Omental fat pad (tissue), 4 donors: ENCODE measurements around the gene COL21A1. TPM values are rescaled to one million over a fixed set of nuclear protein-coding genes. Genes with fewer than 3 reads are reported as not detected.

Experiments
- ATAC-seq: fragments of 150-250 bp; one replicate; pipeline ENCODE4 v1.9.1; 2016; ENCODE audit warnings: mild to moderate bottlenecking, moderate library complexity; ENCODE audit not compliant: low FRiP score
- DNase-seq: peaks from one replicate; pipeline ENCODE4 v3.0.0-alpha.2; 2019; ENCODE audit warnings: low spot score
- total RNA-seq, 4 donors: library from RNA; depleted of rRNA; stranded (reverse); fragments of >200 nt; gene quantifications; one replicate each; pipeline ENCODE4 v1.1.0, GENCODE V29; 2016
- TF ChIP-seq, protein P1 (sequence below), 3 donors: fragments of 450-650 bp; IDR thresholded peaks; one replicate each; pipeline ENCODE4 v1.5.1; 2016 to 2017; ENCODE audit warnings: antibody characterized with exemption in 3 of 3, mild to moderate bottlenecking in 3 of 3, moderate library complexity in 2 of 3

COL21A1 gene
- total RNA-seq, 4 donors from 2014 or later, result 1.1 to 6.9 (median 1.9) TPM

DNA sequence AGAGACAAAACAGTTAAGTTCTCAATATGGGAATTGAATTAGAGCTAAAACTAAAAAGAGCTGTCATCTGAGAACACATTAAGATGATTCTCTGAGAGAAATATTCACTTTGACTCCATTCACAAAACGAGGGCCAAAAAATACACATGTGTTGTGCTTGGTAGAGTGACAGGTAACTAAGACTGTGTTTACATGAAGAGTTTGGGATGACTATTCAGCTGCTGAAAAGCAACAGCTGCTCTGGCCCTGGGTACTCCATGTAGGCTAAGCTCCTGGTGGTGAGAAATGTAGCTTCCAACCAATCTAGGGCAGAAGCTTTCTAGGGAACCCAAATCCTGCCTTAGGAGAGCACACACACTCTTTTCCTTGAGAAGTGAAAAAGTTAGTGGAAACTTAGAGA, 184.5 kb downstream of the COL21A1 start:
- DNase-seq (no peak), ATAC-seq (no peak)
- TF ChIP-seq, protein P1, sequence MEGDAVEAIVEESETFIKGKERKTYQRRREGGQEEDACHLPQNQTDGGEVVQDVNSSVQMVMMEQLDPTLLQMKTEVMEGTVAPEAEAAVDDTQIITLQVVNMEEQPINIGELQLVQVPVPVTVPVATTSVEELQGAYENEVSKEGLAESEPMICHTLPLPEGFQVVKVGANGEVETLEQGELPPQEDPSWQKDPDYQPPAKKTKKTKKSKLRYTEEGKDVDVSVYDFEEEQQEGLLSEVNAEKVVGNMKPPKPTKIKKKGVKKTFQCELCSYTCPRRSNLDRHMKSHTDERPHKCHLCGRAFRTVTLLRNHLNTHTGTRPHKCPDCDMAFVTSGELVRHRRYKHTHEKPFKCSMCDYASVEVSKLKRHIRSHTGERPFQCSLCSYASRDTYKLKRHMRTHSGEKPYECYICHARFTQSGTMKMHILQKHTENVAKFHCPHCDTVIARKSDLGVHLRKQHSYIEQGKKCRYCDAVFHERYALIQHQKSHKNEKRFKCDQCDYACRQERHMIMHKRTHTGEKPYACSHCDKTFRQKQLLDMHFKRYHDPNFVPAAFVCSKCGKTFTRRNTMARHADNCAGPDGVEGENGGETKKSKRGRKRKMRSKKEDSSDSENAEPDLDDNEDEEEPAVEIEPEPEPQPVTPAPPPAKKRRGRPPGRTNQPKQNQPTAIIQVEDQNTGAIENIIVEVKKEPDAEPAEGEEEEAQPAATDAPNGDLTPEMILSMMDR (IDR thresholded peaks at IDR 0.05), result no peak

DNA sequence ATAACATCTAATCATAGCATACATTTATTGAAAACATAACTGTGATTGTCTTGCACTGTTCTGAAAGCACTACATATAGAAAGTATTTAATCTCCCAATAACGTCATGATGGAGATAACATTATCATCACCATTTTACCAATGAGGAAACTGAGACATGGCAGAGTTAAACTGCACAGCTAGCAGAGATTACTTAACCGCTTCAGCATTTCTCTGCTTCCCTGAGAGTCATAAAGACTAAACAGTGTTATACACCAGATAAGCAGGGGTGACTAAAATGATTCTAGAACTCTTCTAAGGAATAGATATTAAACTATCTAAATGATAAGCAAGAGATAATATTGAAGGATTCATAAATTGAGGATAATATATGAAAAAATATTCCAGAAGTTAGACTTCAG, 188.7 kb downstream of the COL21A1 start:
- TF ChIP-seq, protein P1 (IDR thresholded peaks at IDR 0.05), result no peak
- DNase-seq (no peak), ATAC-seq (no peak)

DNA sequence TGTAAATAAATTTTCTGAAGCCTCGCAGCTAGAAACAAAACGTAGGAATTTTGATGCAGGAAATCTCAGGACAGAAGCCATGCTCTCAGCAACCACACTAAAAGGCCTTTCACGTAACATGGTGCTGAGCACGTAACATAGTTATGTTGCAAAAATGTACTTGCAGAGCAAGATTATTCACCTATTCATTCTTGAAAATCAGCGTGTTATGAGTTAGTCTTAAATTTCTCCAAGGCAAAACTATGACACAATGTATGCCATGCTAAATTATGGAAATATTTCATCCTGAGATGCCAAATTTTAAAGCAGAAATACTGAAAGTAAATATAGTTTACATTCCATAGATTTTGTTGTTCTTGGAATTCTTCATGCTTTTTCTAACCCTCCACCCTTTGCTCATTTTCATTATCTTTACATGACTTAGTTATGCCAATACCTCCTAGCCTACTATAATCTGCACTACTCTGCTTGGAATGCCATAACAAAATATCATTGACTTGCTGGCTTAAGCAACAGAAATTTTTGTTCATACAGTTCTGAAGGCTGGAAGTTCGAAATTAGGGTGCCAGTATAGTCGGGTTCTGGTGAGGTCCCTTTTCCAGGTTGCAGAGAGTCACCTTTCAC, 192.2 kb downstream of the COL21A1 start:
- TF ChIP-seq, protein P1 (IDR thresholded peaks at IDR 0.05), result no peak
- no peak for DNase-seq
- no peak for ATAC-seq

DNA sequence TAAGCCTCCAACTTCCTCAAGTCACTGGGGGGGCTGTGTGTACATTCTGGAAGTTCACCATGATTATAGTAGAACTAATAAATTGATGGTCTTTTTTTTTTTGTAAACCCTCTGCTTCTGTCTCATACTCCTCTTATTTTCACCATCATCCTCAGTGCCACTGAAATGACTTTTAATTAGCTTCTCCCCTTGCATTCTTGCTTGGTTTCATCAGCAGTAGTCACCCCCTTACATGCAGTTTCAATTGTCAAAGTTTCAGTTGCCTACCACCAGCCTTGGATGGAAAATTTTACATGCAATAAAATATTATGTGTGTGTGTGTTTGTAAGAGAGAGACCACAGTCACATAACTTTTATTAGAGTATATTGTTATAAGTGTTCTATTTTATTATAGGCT, 196.2 kb downstream of the COL21A1 start:
- ATAC-seq, result no peak

DNA sequence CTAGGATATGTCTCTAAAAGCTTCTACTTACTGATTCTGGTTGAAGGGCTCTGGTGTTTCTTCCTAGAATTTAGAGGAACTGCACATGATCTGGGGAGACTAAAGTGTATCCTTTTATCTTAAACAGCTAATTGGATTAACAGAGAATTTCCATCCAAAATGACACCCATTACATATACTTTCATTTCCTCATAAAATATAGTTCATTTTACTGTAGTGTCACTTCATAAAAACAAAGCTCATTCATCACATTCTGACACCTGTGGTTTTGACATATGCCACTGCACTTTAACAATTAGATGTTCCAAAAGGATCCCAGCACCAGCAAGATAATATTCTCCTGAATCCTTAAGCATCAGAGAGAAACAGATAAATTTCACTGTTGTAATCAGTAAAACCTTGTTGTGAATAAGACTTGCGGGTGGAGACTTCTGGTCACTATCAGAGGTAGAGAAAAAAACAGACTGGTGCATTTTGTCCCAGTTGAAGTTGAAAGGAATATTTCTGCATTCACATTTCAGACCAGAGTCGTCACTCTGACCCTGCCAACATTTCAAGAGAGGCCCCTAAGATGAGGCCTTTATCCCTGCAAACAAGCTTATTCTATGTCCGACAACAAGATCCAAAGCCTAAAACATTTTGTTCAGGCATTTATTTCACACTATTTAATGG, 196.7 kb downstream of the COL21A1 start:
- DNase-seq, result no peak
- TF ChIP-seq, protein P1 (IDR thresholded peaks at IDR 0.05), result no peak
- no peak for ATAC-seq

More for the DNA sequence above, 196.2 kb downstream of the COL21A1 start:
- TF ChIP-seq, protein P1 (IDR thresholded peaks at IDR 0.05), result no peak
- no peak for DNase-seq

DNA sequence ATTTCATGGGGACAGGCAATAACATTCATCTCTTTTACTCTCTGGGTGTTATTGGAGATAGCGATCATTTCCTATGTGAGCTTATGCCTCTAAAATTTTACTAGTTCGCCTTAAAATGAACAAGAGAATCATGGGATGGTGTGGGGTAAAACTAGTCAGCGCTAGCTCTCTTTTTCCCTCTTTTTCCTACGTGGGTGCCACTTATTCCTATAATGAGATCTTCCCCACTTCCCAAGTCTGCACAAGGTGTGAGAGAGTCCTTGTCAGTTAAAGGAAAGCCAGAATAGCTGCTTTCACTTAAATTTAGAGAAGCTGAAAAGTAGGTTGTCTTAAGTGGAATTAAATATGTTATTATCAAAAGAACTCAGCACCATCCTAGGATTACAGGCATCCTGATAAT, 198.8 kb downstream of the COL21A1 start:
- no peak for ATAC-seq
- TF ChIP-seq, protein P1 (IDR thresholded peaks at IDR 0.05), result no peak
- no peak for DNase-seq
